C4-2B (cell line): ENCODE data around the gene TMEM80.

Experiments
- H3K27ac ChIP-seq: fragments of 450-650 bp; 2 replicates; pipeline ENCODE4 v1.5.1; 2017
- ZFX ChIP-seq: fragments of 450-650 bp; IDR thresholded peaks from 2 replicates; pipeline ENCODE4 v1.6.1; 2017
- TF ChIP-seq, protein P1 (sequence below): fragments of 450-650 bp; conservative IDR thresholded peaks from 2 replicates; pipeline ENCODE4 v1.5.1; 2017; ENCODE audit warnings: mild to moderate bottlenecking

The TMEM80 gene

DNA sequence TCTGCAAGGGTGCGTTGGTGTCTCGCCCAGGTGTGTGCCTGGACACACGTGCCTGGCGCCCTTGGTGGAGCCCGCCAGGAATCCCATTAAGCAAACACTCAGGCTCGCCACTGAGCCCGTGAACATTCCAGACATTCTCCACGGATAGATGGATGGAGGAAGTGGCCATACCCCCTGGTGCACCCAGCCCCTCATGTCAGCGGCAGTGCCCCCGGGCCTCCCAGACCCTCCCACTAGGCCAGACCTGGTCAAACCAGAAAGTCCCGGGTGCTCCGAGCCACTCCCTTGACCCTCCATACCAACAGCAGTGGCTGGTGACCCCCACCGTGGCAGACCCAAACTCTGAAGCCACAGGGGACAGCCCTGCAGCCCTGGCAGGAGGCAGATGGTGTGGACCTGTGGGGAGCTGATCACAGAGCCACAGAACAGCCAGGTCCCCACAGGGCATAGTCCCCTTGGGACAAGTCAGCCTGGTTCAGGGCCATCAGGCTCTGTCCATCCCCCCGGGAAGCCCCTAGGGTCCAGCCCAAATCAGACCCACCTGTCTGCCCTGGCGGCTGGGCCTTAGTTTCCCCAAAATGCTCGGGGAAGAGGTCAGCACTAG is 12.3 kb downstream of the TMEM80 start:
- TF ChIP-seq, protein P1, sequence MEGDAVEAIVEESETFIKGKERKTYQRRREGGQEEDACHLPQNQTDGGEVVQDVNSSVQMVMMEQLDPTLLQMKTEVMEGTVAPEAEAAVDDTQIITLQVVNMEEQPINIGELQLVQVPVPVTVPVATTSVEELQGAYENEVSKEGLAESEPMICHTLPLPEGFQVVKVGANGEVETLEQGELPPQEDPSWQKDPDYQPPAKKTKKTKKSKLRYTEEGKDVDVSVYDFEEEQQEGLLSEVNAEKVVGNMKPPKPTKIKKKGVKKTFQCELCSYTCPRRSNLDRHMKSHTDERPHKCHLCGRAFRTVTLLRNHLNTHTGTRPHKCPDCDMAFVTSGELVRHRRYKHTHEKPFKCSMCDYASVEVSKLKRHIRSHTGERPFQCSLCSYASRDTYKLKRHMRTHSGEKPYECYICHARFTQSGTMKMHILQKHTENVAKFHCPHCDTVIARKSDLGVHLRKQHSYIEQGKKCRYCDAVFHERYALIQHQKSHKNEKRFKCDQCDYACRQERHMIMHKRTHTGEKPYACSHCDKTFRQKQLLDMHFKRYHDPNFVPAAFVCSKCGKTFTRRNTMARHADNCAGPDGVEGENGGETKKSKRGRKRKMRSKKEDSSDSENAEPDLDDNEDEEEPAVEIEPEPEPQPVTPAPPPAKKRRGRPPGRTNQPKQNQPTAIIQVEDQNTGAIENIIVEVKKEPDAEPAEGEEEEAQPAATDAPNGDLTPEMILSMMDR, result no peak
- no peak for TF ChIP-seq ZFX
- H3K27ac ChIP-seq, result peak overlapping the region; percentile 98

DNA sequence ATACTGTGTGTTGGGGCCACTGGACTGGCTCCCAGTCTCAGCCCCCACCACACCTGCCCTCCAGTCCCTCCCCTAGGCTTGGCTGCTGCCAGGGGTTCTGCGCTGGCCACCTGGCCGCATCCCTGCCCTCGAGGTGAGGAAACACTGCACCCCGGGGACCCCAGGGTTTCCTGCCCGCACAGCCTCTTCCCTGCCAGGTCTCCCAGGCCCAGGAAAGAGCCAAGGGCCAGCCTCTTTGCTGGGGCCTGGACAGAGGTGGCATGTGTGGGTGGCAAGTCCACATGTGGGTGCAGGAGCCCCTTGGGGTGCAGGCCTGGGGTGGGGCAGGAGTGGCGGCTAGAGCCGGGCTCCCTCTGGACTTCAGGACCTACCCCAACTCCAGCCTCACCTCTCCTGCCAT is 12.9 kb downstream of the TMEM80 start:
- H3K27ac ChIP-seq, result peak overlapping the region; percentile 98; the same call in 1 of the 2 replicates
- no peak for TF ChIP-seq ZFX
- TF ChIP-seq, protein P1, result no peak

DNA sequence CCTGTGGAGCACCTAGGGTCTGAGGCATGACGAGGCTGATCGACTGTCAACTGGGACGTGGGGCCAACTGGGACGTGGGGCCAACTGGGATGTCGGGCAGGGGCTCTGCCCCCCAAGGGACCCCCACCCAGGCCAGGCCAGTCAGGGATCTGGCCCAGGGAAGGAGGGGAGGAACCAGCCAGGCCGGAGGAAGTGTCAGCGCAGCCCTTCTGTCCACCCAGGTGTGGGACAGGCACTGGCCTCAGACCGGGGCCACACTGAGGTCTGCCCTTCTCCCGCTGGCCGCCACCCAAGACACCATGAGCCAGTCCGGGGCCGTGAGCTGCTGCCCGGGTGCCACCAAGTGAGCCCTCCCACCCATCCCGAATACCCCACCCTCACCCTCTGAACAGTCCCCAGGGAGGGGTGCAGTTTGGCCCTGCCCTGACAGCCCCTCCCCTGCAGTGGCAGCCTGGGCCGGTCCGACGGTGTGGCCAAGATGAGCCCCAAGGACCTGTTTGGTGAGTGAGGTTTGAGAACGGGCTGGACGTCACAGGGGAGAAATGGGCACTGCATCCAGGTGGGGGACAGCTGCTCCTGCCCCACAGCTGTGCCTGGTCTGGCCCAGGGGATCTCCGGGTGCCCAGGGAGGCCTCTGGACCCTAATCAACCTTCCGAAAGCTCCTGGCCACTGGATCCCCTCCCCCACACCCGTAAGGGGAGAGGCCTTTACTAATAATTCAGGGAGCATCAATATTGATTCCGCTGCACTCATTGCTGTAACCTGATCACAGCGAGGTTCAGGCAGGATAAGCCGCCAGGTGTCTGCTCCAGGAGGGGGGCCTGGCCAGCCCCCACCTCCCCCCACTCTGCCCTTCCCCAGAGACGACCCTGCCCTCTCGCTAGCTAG is 13.7 kb downstream of the TMEM80 start:
- no peak overlapping the region for H3K27ac ChIP-seq
- TF ChIP-seq, protein P1, result no peak
- TF ChIP-seq ZFX, result no peak

DNA sequence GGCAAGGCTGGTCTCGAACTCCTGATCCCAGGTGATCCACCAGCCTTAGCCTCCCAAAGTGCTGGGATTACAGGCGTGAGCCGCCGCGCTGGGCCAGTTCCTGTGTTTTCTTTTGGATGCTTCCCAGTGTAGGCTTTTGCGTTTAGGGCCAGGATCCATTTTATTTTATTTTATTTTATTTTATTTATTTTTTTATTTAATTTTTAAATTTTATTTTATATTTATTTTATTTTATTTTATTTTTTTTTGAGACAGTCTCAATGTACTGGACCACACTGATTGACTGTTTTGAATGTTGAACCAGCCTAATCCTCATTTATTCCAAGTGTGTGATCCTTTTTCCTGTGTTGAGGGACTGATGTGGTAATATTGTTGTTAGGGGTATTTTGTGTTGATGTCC is 18.8 kb downstream of the TMEM80 start:
- TF ChIP-seq, protein P1, result no peak
- TF ChIP-seq ZFX, result no peak

DNA sequence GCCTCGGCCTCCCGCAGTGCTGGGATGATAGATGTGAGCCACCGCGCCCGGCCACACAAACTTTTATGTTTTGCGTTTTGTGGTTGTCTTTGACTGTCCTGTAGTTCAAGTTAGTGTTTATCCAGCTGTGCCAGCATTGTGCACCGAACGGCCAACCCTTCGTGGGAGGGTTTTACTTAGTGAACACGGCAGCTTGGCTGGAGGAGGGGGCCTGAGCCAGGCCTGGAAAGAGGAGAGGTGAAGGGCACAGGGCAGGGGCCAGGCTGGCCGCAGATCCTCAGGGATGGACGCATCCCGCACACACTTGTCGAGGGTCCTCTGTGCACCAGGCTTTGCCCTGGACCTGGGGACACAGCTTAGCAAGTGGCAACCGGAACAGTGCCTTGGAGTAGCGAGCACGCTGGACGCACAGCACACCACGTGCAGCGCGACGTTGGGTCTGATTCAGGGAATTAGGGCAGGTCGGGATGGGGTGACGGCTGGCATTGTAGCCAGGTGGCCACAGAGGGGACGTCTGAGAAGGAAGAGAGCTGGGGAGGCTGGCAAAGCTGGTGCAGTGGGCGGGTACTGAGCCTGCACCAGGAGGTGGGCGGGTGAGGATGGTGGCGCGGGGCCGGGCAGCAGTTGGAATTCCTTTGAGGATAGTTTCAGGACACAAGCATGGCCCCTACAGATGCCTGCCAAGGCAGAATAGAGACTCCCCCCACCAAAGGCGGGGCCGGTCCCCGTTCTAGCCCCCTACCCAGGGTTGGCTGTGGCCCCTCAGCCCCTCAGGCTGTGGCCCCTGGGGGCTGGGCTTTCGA is 23.8 kb downstream of the TMEM80 start:
- H3K27ac ChIP-seq, result no peak overlapping the region
- TF ChIP-seq, protein P1, result no peak
- no peak for TF ChIP-seq ZFX

More for the DNA sequence above, 18.8 kb downstream of the TMEM80 start:
- no peak overlapping the region for H3K27ac ChIP-seq

DNA sequence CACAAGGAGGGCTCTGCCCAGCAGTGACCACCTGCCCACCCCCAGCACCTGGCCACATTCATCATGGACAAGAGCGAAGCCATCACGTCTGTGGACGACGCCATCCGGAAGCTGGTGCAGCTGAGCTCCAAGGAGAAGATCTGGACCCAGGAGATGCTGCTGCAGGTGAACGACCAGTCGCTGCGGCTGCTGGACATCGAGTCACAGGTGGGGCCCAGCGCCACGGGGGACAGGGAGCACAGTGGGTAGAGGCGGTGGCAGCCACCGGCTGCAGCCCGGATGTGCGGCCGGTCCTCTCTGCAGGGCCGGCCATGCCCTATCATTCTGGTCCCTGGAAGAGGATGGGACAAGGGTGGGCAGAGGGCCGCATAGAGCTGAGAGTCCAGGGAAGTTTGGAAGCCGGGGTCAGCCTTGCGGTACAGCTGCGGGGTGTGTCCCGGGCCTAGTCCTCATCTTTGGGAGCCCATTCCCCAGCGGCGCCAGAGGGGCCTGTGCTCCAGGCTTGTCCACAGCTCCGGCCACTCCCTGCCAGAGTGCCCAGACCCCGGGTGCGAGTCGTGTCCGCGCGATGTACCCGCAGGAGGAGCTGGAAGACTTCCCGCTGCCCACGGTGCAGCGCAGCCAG is 24.5 kb downstream of the TMEM80 start:
- no peak overlapping the region for H3K27ac ChIP-seq
- TF ChIP-seq ZFX, result no peak
- TF ChIP-seq, protein P1, result no peak
